ENCODE results near the gene PPFIA3. TPM values are rescaled to one million over a fixed set of nuclear protein-coding genes. Genes with fewer than 3 reads are reported as not detected.

The PPFIA3 gene
- total RNA-seq, 4 donors from 2014 or later = 1.9 to 4.1 (median 3.0) TPM

- peak overlapping the region; percentile 21 to 42 (median 34) for H3K4me3 ChIP-seq
- H3K36me3 ChIP-seq = no peaks in the 10 kb centered on the region
- H3K9me3 ChIP-seq = no peaks in the 10 kb centered on the region
- H3K27ac ChIP-seq = peak overlapping the region in 1 of 4 donors; percentile 24
- TF ChIP-seq CTCF (IDR thresholded peaks at IDR 0.05 in 4 of 5, conservative IDR thresholded peaks at IDR 0.05 in 1 of 5) (no peak), POLR2A (IDR thresholded peaks at IDR 0.05) (no peak)
- intact Hi-C loops (cut with DNase I; ENCODE audit: low total_unique reads) (no loop called here), in situ Hi-C loops (cut with MboI; ENCODE audit: low sequenced_read_pairs in 4 of 4) (no loop called here)
- peaks cover 15 to 36% of the 10 kb centered on the region in 2 donors for H3K4me1 ChIP-seq
- DNase-seq (no peak), ATAC-seq (peak in 1 of 2 donors; percentile 7)
- H3K27me3 ChIP-seq = peaks cover 0 to 12% (median 12%) of the 10 kb centered on the region in 3 donors
These were observed 13.7 kb downstream of the PPFIA3 start for GRCh38 chr19:49132974-49133609.

GRCh38 chr19:49133621-49134454, 14.5 kb downstream of the PPFIA3 start:
- peaks cover 0 to 12% (median 12%) of the 10 kb centered on the region in 3 donors for H3K27me3 ChIP-seq
- peak overlapping the region; percentile 21 to 42 (median 34) for H3K4me3 ChIP-seq
- H3K4me1 ChIP-seq = peaks cover 9 to 30% of the 10 kb centered on the region in 2 donors
- TF ChIP-seq CTCF (IDR thresholded peaks at IDR 0.05 in 4 of 5, conservative IDR thresholded peaks at IDR 0.05 in 1 of 5) (no peak), POLR2A (IDR thresholded peaks at IDR 0.05) (no peak)
- H3K9me3 ChIP-seq = no peaks in the 10 kb centered on the region
- intact Hi-C loops (cut with DNase I; ENCODE audit: low total_unique reads) = no loop called here
- H3K36me3 ChIP-seq = no peaks in the 10 kb centered on the region
- in situ Hi-C loops (cut with MboI; ENCODE audit: low sequenced_read_pairs in 4 of 4) = no loop called here
- H3K27ac ChIP-seq = peak overlapping the region in 1 of 4 donors; percentile 24
- DNase-seq (peak in 1 of 2 donors; percentile 65), ATAC-seq (peak; percentile 57 to 59)

GRCh38 chr19:49135686-49136085, 16.3 kb downstream of the PPFIA3 start:
- no peak for DNase-seq
- no peak for ATAC-seq
- in situ Hi-C loops (cut with MboI; ENCODE audit: low sequenced_read_pairs in 4 of 4) = no loop called here
- H3K4me3 ChIP-seq = no peak overlapping the region
- H3K27ac ChIP-seq = no peak overlapping the region
- H3K36me3 ChIP-seq = no peaks in the 10 kb centered on the region
- no peak for TF ChIP-seq POLR2A (IDR thresholded peaks at IDR 0.05)
- no peaks in the 10 kb centered on the region for H3K9me3 ChIP-seq
- peaks cover 8 to 25% of the 10 kb centered on the region in 2 donors for H3K4me1 ChIP-seq
- H3K27me3 ChIP-seq = peaks cover 0 to 12% (median 12%) of the 10 kb centered on the region in 3 donors
- intact Hi-C loops (cut with DNase I; ENCODE audit: low total_unique reads) = no loop called here

GRCh38 chr19:49136771-49137171, 17.4 kb downstream of the PPFIA3 start:
- no peaks in the 10 kb centered on the region for H3K36me3 ChIP-seq
- TF ChIP-seq POLR2A (IDR thresholded peaks at IDR 0.05) (no peak), CTCF (IDR thresholded peaks at IDR 0.05 in 4 of 5, conservative IDR thresholded peaks at IDR 0.05 in 1 of 5) (no peak)
- intact Hi-C loops (cut with DNase I; ENCODE audit: low total_unique reads) = no loop called here
- DNase-seq = no peak
- peak overlapping the region in 1 of 4 donors; percentile 31 for H3K27ac ChIP-seq
- peak; percentile 39 to 40 for ATAC-seq
- in situ Hi-C loops (cut with MboI; ENCODE audit: low sequenced_read_pairs in 4 of 4) = no loop called here
- H3K4me3 ChIP-seq = peak overlapping the region in 1 of 4 donors; percentile 1
- H3K9me3 ChIP-seq = no peaks in the 10 kb centered on the region
- peaks cover 0 to 12% (median 12%) of the 10 kb centered on the region in 3 donors for H3K27me3 ChIP-seq
- H3K4me1 ChIP-seq = peaks cover 8 to 25% of the 10 kb centered on the region in 2 donors

- in situ Hi-C loops (cut with MboI; ENCODE audit: low sequenced_read_pairs in 4 of 4) = no loop called here
These were observed 21.6 kb downstream of the PPFIA3 start for GRCh38 chr19:49140951-49141350.

More at GRCh38 chr19:49140951-49141350, 21.6 kb downstream of the PPFIA3 start:
- ATAC-seq (no peak), DNase-seq (no peak)
- Histone ChIP-seq H3K9me3 (no peaks in the 10 kb centered on the region), H3K36me3 (no peaks in the 10 kb centered on the region), H3K4me3 (no peak overlapping the region), H3K4me1 (peaks cover 11 to 34% of the 10 kb centered on the region in 2 donors), H3K27me3 (no peaks in the 10 kb centered on the region), H3K27ac (no peak overlapping the region)
- intact Hi-C loops (cut with DNase I; ENCODE audit: low total_unique reads) = no loop called here
- TF ChIP-seq CTCF (IDR thresholded peaks at IDR 0.05 in 4 of 5, conservative IDR thresholded peaks at IDR 0.05 in 1 of 5) (no peak), POLR2A (IDR thresholded peaks at IDR 0.05) (no peak)

All from gastrocnemius medialis (tissue), 4 donors.